ENCODE data around the gene COBL.

Gene COBL

GRCh38 chr7:51189777-51190176 is 126.8 kb downstream of the COBL start:
- no peak for TF ChIP-seq CTCF (IDR thresholded peaks at IDR 0.05)
- H3K9me3 ChIP-seq: no peaks in the 10 kb centered on the region
- H3K4me3 ChIP-seq (ENCODE audit: low read depth in 1 of 2, low read length in 1 of 2): no peak overlapping the region
- H3K36me3 ChIP-seq: no peaks in the 10 kb centered on the region
- no peak overlapping the region for H3K27ac ChIP-seq
- no peaks in the 10 kb centered on the region for H3K4me1 ChIP-seq (ENCODE audit: control insufficient read depth in 1 of 2, insufficient read depth in 1 of 2, low read depth in 1 of 2, low read length in 1 of 2)
- no peaks in the 10 kb centered on the region for H3K27me3 ChIP-seq

DNA sequence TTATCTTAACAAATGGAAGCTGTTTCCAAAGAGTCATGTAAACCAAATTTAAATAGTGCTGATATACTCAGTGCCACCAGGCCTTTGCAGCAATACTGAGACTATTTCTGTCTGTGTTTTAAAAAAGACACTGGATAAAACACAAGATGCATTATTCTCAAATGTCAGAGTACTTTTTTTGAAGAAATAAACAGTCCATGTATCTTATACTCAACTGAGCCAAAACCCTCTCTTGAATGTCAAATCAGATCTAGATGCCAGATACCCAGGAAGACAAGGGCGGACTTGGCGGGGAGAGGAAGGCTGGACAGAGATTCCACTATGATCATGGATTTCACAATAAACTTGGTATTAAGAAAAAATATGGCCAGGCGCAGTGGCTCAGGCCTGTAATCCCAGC is 127.6 kb downstream of the COBL start:
- Histone ChIP-seq H3K27me3 (peaks cover under 1% of the 10 kb centered on the region), H3K4me3 (ENCODE audit: low read depth in 1 of 2, low read length in 1 of 2) (no peak overlapping the region), H3K4me1 (ENCODE audit: control insufficient read depth in 1 of 2, insufficient read depth in 1 of 2, low read depth in 1 of 2, low read length in 1 of 2) (no peaks in the 10 kb centered on the region), H3K9me3 (no peaks in the 10 kb centered on the region), H3K27ac (no peak overlapping the region), H3K36me3 (no peaks in the 10 kb centered on the region)
- no peak for TF ChIP-seq CTCF (IDR thresholded peaks at IDR 0.05)

DNA sequence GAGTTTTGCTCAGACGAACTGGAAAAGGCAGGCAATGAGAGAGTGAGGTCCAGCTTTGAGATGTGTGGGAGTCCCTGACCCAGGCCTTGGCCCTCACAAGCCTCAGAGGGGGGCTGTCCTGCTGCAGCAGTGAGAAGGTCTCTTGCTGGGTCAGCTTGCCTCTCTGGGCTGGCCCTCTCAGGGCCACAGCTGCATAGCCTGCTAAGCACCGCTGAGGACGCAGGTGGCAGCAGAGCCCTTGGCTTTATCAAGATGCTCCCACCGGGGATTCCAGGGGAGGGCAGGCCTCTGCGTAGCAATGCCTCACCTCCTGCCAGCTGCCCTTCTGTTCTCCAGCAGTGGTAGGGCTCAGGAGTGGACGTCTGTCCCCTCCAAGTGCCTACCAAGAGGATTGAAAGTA is 128.7 kb downstream of the COBL start:
- no peak overlapping the region for H3K4me3 ChIP-seq (ENCODE audit: low read depth in 1 of 2, low read length in 1 of 2)
- TF ChIP-seq CTCF (IDR thresholded peaks at IDR 0.05): no peak
- H3K27me3 ChIP-seq: peaks cover 11% of the 10 kb centered on the region
- no peaks in the 10 kb centered on the region for H3K36me3 ChIP-seq
- no peak overlapping the region for H3K27ac ChIP-seq
- no peaks in the 10 kb centered on the region for H3K4me1 ChIP-seq (ENCODE audit: control insufficient read depth in 1 of 2, insufficient read depth in 1 of 2, low read depth in 1 of 2, low read length in 1 of 2)
- H3K9me3 ChIP-seq: no peaks in the 10 kb centered on the region

- H3K27ac ChIP-seq: no peak overlapping the region
- no peaks in the 10 kb centered on the region for H3K4me1 ChIP-seq (ENCODE audit: control insufficient read depth in 1 of 2, insufficient read depth in 1 of 2, low read depth in 1 of 2, low read length in 1 of 2)
- no peak for TF ChIP-seq CTCF (IDR thresholded peaks at IDR 0.05)
- no peaks in the 10 kb centered on the region for H3K36me3 ChIP-seq
- no peaks in the 10 kb centered on the region for H3K9me3 ChIP-seq
- H3K27me3 ChIP-seq: peaks cover 25% of the 10 kb centered on the region
- H3K4me3 ChIP-seq (ENCODE audit: low read depth in 1 of 2, low read length in 1 of 2): no peak overlapping the region
Observed at GRCh38 chr7:51186531-51186930, 130.1 kb downstream of the COBL start.

DNA sequence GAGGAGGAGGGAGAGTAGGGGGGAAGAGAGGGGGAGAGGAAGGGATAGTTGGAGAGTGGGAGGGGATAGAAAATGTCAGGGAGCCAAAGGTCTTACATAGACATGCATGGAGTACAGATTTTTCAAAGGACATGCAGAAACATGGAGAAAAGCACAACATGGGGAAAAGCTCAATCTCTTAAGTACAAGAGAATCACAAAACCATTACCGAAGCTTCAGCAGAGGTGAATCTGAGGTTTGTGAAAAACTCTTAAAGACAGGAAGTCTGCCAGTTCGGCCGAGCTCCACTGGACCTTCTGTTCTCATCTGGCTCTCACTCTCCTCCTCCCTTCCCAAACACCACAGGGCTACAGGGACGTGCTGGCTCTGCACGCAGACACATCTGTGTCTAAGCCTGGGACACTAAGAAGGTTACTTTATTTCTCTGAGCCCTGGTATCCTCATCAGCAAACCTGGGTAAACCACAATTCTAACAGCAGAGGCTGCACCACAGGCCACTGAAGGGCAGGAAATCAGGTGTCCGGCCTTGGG is 133.9 kb downstream of the COBL start:
- H3K27ac ChIP-seq: no peak overlapping the region
- peaks cover 40% of the 10 kb centered on the region for H3K27me3 ChIP-seq
- H3K4me3 ChIP-seq (ENCODE audit: low read depth in 1 of 2, low read length in 1 of 2): no peak overlapping the region
- no peaks in the 10 kb centered on the region for H3K36me3 ChIP-seq
- no peaks in the 10 kb centered on the region for H3K9me3 ChIP-seq
- TF ChIP-seq CTCF (IDR thresholded peaks at IDR 0.05): no peak
- H3K4me1 ChIP-seq (ENCODE audit: control insufficient read depth in 1 of 2, insufficient read depth in 1 of 2, low read depth in 1 of 2, low read length in 1 of 2): no peaks in the 10 kb centered on the region

DNA sequence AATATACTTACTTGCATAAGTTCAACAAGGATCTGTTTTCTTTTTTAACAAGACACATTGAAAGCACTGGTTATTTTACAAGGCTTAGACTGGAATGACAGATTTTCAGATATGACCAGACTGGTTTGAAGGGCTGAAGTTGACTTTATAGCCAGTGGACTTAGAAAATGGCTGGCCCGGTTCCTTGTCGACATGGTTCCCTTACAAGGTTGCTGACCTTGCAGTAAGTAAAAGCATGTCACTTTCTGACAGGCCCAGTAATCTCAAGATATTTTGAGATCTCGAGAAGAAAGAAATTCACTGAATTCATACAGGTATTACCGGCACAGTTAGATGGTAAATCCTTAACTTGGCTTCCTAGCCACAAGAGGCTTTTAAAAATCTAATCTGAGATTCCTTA is 136.5 kb downstream of the COBL start:
- Histone ChIP-seq H3K27me3 (peaks cover 40% of the 10 kb centered on the region), H3K4me3 (ENCODE audit: low read depth in 1 of 2, low read length in 1 of 2) (no peak overlapping the region), H3K27ac (no peak overlapping the region), H3K36me3 (no peaks in the 10 kb centered on the region), H3K9me3 (no peaks in the 10 kb centered on the region), H3K4me1 (ENCODE audit: control insufficient read depth in 1 of 2, insufficient read depth in 1 of 2, low read depth in 1 of 2, low read length in 1 of 2) (no peaks in the 10 kb centered on the region)
- TF ChIP-seq CTCF (IDR thresholded peaks at IDR 0.05): no peak
